GM21825 (cell line): ENCODE data around the gene NHERF2.
"Not testable (repeated sequence)": the region's sequence is repeated elsewhere in the genome, so short reads cannot be mapped to it uniquely, and the experiment has no call there.

Source experiments
- ATAC-seq: cut with Tn5 transposase; IDR thresholded peaks from one replicate; pipeline ENCODE4 v1.9.1; 2021; ENCODE audit warnings: mild to moderate bottlenecking, moderate library complexity; ENCODE audit not compliant: unreplicated experiment

The NHERF2 gene

GRCh38 chr16:2004795-2005517 is 21.7 kb upstream of the NHERF2 start:
- no peak for ATAC-seq

DNA sequence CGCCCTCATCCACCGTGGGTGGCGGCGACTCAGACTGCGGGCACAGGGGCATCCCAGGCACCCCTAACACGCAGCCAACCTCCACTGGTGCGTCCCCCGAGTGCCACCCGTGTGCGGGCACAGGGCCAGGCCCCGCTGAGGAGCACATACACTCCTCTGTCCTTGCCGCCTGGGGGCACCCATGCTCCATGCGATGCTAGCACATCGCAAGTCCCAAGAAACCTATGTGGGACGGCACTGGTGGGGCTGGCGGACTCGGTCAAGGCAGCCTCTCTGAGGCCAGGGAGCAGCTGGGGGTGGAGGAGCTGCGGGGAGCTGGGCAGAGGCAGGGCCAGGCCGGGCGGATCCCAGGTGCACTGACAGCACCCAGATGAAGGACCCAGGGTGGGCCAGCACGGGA is 21.1 kb upstream of the NHERF2 start:
- no peak for ATAC-seq

DNA sequence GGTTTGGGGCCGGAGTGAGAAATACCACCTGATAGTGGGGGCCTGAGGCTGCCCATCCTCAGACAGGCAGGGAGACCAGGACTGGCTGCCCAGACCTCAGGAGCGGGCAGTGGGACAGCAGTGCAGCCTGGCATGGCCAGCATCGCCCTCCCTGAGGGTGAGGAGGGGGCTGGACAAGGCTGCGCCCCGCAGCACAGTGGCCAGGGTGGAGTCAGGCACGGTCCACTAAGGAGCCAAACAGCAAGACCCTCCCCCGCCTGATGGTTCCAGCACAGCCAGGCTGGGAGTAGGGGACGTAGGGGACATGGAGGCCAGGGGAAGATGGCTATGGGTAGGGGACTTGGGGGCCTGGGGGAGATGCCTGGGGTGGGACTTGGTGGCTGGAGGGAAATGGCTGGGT is 20.4 kb upstream of the NHERF2 start:
- ATAC-seq = no peak

DNA sequence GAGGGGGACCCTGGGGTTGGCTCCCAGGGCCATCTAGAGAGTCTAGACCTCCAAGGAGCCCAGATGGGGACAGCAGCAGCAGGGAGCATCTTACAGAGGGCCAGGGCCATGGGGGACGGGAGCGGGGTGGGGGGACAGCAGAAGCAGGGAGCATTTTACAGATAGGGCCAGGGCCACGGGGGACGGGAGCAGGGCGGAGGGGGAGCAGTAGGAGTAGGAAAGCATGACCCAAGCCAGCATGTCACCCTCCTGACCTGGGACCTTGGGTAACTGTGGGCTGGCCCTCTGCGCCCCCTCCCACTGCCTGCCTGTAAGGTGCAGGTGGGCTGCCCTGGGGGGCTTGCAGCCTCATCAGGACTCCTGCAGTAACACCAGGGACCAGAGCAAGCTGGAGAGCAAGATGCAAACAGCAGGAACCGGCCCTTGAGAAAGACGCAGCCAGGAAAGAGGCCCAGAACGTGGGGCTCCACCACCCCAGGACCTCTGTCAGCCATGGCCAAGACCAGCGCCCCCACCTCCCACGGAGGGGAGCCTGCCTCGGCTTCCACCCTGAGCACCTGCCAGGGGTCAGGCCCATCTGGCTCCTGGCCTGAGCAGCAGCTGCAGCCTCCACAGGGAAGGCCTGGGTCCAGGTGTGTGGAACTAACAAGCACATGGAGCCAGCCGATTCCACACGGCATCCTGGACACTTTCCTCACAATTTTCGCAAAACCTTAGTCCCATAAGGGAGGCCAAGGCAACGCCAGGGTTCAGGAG is 19.4 kb upstream of the NHERF2 start:
- no peak for ATAC-seq

- no peak for ATAC-seq
These were observed 18.6 kb upstream of the NHERF2 start for GRCh38 chr16:2008009-2008526.

DNA sequence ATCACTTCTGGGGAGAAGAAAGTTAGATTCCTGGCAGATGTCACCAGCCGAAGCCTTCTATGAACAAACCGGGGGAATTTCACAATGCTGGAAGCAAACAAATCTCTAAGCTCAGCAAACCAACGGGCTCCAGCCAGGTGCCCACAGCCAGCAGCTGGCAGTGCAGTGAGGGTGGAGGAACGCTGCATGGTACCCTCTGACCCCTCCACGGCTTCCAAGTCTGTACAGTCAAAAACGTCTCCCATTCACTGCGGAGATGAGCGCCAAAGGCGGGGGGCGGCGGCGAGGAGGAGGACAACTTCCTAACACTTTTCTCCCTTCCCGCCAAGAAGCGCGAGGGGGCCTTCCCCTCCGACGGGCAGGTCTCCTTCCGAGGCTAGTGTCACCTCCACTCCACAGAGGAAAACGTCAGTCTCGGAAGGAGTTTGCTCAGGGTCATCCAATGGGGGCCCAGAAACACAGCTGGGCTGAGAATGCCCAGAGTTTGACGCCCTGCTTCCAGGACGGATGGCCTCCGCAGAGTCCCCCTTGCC is 18.0 kb upstream of the NHERF2 start:
- no peak for ATAC-seq

DNA sequence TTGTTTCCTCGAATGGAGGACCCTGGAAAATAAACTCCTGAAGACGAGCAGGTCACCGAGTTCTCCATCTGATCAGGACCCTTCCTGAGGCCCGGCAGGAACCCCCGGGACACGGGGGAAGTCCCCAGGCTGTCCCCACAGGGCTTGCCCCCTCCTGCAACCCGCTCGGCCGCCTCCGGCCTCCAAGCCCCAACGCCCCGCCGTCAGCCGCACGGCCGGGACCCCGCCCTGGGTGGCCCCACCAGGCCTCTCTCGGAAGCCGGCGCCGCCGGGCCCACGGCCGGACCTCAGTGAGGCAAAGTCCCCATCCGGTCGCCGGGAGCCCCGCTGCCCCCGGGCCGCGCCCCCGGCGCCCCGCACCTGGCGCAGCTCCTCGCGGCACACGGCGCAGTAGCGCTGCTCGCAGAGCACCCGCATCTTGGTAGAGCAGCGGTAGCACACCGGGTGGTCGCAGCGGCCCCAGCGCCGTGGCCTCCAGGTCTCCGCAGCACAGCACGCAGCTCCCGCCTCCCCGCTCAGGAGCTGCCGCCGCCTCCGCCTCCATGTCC is 17.5 kb upstream of the NHERF2 start:
- ATAC-seq = peak; percentile 23

GRCh38 chr16:2009791-2010510 is 16.8 kb upstream of the NHERF2 start, which contains the start of gene ZNF598:
TSS of gene ZNF598 (minus strand) at chr16:2009821.
- peak; percentile 74 for ATAC-seq

DNA sequence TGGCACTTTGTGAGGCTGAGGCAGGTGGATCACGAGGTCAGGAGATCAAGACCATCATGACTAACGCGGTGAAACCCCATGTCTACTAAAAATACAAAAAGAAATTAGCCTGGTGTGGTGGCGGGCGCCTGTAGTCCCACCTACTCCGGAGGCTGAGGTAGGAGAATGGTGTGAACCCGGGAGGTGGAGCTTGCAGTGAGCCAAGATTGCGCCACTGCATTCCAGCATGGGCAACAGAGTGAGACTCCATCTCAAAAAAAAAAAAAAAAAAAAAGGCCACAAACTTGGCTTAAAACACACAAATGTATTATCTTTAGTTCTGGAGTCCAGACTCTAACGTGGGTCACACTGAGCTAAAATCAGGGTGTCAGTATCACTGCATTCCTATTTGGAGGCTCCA is 15.0 kb upstream of the NHERF2 start:
- not testable (repeated sequence) for ATAC-seq

DNA sequence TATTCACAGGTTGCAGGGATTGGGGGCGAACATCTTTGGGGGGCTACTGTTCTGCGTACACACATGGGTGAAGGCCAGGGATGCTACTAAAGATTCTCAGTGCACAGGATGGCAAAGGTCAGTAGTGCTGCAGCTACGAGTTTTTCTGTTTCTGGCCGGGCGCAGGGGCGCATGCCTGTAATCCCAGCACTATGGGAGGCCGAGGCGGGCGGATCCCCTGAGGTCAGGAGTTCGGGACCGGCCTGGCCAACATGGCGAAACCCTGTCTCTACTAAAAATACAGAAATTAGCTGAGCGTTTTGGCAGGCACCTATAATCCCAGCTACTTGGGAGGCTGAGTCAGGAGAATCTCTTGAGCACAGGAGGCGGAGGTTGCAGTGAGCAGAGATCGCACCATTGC is 13.2 kb upstream of the NHERF2 start:
- ATAC-seq = no peak

- no peak for ATAC-seq
These were observed 11.4 kb upstream of the NHERF2 start for GRCh38 chr16:2015117-2015946.

DNA sequence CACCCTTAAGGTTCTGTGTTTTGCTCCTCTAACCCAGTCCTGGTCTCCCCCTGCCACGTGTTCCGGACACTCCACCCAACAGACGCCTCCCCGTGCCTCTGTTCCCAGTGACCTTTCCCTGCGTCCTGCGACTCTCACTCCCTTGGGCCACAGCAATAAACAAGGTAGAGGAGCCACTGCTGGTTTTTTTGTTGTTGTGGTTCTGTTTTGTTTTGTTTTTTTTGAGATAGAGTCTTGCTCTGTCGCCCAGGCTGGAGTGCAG is 10.8 kb upstream of the NHERF2 start:
- ATAC-seq = no peak

DNA sequence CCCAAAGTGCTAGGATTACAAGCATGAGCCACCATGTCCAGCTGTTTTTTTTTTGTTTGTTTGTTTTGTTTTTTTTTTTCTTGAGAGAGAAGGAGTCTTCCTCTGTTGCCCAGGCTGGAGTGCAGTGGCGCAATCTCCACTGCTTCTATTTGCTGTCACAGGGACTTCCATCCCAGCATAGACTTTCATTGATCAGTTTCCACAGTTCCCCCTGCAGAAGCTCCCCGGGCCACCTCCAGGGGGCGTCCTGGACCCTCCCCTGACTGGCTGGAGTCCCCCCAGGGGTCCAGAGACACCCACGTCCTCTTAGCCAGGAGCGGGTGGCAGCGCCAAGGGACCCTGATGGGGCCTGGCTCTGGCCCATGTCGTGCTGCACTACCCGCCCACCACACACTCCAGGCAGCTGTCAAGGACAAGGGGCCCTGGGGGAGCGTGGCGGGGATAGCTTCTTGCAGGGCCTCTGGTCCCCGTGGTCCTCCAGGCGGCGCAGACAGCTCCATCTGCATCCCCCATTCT is 10.2 kb upstream of the NHERF2 start:
- no peak for ATAC-seq

- ATAC-seq = no peak
These were observed 7.2 kb upstream of the NHERF2 start, which contains the start of gene NPW for GRCh38 chr16:2019518-2019920. TSS of gene NPW (plus strand) at chr16:2019785.

DNA sequence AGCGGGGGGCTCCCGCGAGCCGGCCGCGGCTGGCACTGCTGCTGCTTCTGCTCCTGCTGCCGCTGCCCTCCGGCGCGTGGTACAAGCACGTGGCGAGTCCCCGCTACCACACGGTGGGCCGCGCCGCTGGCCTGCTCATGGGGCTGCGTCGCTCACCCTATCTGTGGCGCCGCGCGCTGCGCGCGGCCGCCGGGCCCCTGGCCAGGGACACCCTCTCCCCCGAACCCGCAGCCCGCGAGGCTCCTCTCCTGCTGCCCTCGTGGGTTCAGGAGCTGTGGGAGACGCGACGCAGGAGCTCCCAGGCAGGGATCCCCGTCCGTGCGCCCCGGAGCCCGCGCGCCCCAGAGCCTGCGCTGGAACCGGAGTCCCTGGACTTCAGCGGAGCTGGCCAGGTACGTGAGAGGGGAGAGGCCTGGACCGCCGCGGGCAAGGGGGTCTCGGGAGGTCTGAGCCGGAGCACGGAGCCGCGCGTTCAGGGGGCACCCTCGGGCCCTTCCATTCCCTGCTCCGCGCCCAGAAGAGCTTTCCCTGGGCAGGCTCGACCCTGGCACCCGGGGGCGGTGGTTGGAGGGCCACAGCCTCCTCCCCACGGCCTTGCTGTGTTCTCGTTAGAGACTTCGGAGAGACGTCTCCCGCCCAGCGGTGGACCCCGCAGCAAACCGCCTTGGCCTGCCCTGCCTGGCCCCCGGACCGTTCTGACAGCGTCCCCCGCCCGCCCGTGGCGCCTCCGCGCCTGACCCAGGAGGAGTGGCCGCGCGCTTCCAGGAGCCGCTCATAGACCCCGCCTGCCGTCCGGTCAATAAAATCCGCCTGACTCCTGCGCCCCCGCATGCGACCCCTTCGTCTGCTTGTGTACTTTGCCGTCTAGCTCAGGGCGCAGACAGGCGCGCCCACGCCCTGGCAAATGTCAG is 6.5 kb upstream of the NHERF2 start:
- no peak for ATAC-seq

DNA sequence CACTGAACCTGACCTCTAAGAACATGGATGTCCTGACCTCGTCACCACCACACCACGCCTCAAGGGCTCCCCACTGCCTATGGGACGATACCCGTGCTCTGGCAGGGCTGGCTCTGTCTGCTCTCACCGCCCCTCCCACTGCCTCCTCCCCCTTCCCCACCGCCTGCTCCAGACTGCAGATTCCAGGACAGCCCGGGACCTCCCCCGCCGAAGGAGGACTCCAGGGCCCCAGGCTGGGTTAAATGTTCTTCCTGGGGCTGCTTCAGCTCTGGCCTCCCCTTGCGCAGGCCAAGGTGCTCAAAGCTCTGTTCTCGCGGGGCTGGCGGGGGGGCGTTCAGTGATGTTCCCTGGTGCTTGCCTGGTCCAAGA is 4.0 kb upstream of the NHERF2 start:
- no peak for ATAC-seq

DNA sequence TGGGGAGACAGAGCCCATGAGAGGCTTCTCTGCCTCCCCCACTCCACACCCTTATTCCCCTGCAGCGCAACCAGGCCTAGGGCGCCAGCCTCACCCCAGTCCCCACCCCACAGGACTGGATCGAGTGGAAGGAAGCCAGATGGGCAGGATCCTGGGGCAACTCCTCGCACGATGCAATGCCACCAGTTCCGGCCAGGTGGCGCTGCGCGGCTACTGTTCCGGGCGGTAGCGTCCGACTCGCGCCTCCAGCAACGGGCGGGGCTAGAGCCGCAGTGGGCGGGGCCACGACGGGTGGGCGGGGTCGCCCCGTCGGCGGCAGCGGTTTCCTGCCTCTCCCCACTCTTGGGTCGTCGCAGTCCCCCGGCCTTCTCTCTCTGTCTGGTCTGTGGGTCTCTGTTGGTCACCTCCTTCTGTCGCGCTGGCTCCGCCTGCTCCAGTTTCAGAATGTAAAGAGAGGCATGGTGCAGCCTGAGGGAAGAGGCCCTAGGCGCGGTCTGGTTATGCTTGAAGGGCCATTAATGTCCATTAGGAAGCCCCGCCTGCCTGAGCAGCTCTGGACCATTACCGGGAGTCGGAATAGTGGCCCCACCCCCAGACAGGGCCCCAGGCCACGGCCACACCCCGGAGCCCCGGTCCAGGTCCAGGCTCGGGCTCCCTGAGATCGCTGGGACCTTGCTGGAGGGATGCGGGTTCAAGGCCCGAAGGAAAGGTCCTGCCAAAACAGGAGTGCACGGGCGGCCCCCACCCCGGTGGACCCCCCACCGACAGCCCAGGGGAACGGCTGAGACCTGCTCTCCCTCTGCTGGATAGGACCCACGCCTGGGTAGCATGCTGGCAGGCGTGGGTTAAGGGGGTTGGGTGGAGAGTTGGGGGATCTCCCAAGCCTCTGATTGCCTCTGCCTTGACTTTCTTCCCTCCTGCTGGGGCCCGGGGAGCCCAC is 3.3 kb upstream of the NHERF2 start:
- ATAC-seq = peak; percentile 76

DNA sequence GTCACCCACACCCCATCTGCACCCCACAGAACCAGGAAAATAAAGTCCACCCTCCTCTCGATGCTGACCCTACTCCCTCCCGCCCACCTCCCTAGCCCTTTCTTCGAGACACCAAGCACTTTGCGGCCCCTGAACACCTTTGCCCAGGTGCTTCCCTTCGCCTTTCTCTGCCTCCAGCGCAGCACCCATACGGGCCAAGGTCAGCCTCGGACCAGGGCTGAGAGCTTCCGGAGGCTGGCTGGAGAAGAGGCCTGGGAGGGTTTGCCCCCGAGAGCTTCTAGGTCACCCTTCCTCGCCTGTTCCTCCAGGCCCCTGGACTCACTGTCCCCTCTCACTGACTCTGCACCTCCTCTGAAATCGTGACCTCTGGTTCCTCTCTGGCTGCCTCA is 2.7 kb upstream of the NHERF2 start:
- ATAC-seq = no peak
